PC-9 (cell line): ENCODE measurements around the gene LAMB1.

Source experiments
- CTCF ChIP-seq: fragments of 200-600 bp; sonication (generic); conservative IDR thresholded peaks from 2 replicates; pipeline ENCODE4 v1.6.1; 2017; ENCODE audit warnings: mixed run types, antibody characterized with exemption, mild to moderate bottlenecking, moderate library complexity
- EZH2 ChIP-seq: fragments of 200-600 bp; sonication (generic); IDR thresholded peaks from 2 replicates; pipeline ENCODE4 v1.8.0; 2017; ENCODE audit warnings: antibody characterized with exemption, low read depth

DNA sequence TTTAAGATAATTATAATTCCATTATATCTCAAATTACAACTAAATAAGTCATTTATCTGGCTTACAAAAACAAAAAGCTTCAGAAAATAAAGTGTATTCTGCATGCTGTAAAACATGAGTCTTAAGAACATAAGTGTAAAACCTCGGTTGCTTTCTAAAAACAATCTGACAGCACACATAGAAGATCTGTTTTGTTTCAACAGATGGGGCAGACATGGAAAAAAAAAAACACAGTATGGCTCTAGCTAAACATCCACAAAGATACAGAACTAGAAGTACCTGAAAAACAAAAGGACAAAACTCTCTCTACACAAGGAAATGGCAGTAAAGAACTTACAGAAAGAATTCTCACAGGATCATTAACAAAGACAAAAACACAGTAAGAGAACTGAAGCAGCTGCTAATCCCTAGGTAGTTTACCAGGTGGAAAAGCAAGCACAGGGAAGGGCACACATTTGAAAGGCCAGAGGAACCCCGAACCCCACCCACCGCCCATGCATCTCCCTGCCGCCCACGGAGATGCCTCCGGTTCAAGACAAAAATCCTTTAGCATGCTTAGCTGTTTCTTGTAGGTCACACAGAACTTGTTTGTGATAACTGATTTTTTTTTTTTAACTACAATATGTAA, 69.5 kb downstream of the LAMB1 start:
- TF ChIP-seq EZH2 (no peak), CTCF (no peak)
